Activated CD8-positive, alpha-beta T cell treated with anti-CD3 and anti-CD28 coated beads for 36 hours (primary cell): ENCODE measurements around the gene GRIK3. TPM values are rescaled to one million over a fixed set of nuclear protein-coding genes. Genes with fewer than 3 reads are reported as not detected.

Experiments
- ATAC-seq: fragments of 200-7000 bp; cut with Tn5 transposase; one replicate; pipeline ENCODE4 v1.10.0; 2021; ENCODE audit warnings: mild to moderate bottlenecking, moderate library complexity
- CTCF ChIA-PET: fragments of 350-600 bp; sonication (Branson Sonifier 250); formaldehyde crosslinking; loops from one replicate; lab custom pipeline; 2021; ENCODE audit warnings: antibody characterized with exemption; lab: Charles Lee
- POLR2A ChIA-PET: fragments of 350-600 bp; sonication (Branson Sonifier 250); formaldehyde crosslinking; loops from one replicate; lab custom pipeline; 2021; ENCODE audit warnings: antibody characterized with exemption; lab: Charles Lee
- DNase-seq: peaks from one replicate; pipeline ENCODE4 v3.0.0-alpha.2; 2020
- H3K27ac Mint-ChIP-seq: one replicate; pipeline ENCODE4 v1.8.0; 2021; ENCODE audit warnings: mild to moderate bottlenecking, mixed read lengths
- H3K27me3 Mint-ChIP-seq: one replicate; pipeline ENCODE4 v1.8.0; 2021; ENCODE audit warnings: mixed read lengths
- H3K36me3 Mint-ChIP-seq: one replicate; pipeline ENCODE4 v1.8.0; 2021; ENCODE audit warnings: low read depth, mixed read lengths
- H3K4me1 Mint-ChIP-seq: one replicate; pipeline ENCODE4 v1.8.0; 2021; ENCODE audit warnings: low read depth, mixed read lengths
- H3K4me3 Mint-ChIP-seq: one replicate; pipeline ENCODE4 v1.8.0; 2021; ENCODE audit warnings: mild to moderate bottlenecking, moderate library complexity, mixed read lengths
- H3K9me3 Mint-ChIP-seq: one replicate; pipeline ENCODE4 v1.8.0; 2021; ENCODE audit warnings: mixed read lengths
- CTCF ChIP-seq: fragments of 200-600 bp; IDR thresholded peaks from one replicate; pipeline ENCODE4 v1.8.0; 2022; ENCODE audit warnings: antibody characterized with exemption, mild to moderate bottlenecking
- intact Hi-C: fragments of 100-400 bp; cut with micrococcal nuclease; formaldehyde crosslinking; loops from one replicate; pipeline ENCODE4 v1.10.0; 2022
- total RNA-seq, 2 experiments: library from RNA; stranded (reverse); gene quantifications; one replicate each; pipeline ENCODE4 v1.2.3, GENCODE V29; 2021

GRIK3 gene
- total RNA-seq, 2 experiments from 2014 or later, result not detected

DNA sequence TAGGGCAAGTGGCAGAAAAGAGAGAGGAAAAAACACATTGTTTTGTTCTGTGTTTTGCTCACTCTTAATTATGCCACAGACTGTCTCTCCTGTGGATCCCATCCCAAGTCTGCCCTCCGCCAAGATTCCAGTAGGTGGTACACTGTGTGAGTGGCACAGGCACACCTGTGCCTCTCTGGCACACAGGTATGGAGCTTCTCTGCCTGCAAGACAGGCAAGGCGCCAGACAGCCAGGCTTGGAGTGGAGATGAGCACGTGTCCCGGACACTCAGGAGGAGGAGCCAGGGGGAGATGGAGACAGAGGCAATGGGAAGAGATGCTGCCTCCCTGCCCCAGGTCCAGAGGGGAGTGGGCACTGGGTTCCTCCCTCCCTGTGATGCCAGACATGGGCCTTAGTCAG is 6.5 kb upstream of the GRIK3 start:
- no peaks in the 10 kb centered on the region for H3K36me3 Mint-ChIP-seq
- no peak overlapping the region for H3K4me3 Mint-ChIP-seq
- DNase-seq (no peak), ATAC-seq (no peak)
- H3K9me3 Mint-ChIP-seq, result no peaks in the 10 kb centered on the region
- POLR2A ChIA-PET, result no interaction called here
- peaks cover 4% of the 10 kb centered on the region for H3K4me1 Mint-ChIP-seq
- intact Hi-C loops, result no loop called here
- CTCF ChIA-PET, result no interaction called here
- no peak for TF ChIP-seq CTCF
- no peak overlapping the region for H3K27ac Mint-ChIP-seq
- H3K27me3 Mint-ChIP-seq, result peaks cover 50% of the 10 kb centered on the region

GRCh38 chr1:37040261-37040660 is 5.9 kb upstream of the GRIK3 start:
- Mint-ChIP-seq H3K27ac (no peak overlapping the region), H3K4me3 (no peak overlapping the region), H3K27me3 (peaks cover 54% of the 10 kb centered on the region), H3K4me1 (peaks cover 9% of the 10 kb centered on the region), H3K36me3 (no peaks in the 10 kb centered on the region), H3K9me3 (no peaks in the 10 kb centered on the region)
- ChIA-PET POLR2A (no interaction called here), CTCF (no interaction called here)
- DNase-seq (no peak), ATAC-seq (no peak)
- TF ChIP-seq CTCF, result no peak
- intact Hi-C loops, result no loop called here

DNA sequence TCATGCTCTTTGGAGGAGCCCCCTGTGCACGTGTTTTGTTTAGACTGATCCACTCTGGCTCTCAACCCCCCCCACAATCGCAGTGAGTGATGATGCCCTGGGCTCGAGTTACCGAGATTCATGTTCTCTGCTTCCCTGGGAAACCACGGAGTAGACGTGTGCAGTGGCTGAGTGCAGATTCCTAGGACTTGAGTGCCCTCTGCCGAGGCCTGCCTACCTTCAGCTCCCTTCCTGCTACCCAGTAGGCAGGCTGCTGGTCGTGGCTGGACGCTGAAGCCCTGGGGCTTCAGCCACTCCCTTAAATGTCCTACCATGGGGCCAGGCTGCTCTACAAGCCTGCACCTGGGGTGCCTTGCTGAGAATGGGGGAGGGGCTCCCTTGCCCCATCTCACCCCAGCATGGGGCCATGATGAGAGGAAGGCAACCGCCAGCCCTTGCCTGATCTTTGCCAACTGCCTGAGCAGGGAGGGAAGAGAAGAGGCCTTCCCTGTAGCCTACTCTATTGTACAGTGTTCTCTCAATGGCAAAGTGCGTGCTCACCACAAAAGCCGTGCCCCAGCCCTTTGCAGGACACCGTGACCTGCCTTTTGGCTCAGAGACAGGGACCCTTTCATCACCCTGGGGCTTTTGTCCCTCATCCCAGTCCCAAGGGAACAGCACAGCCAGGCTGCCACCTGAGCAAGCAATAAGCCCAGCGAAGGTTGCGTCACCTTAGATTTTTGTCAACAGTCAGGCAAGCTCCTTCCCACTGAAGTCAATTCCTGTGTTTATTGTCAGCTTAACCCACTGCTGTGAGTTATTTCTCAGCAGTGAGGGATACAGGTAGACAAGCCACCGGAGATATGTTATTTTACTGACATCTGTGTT is 4.1 kb upstream of the GRIK3 start:
- ChIA-PET POLR2A (no interaction called here), CTCF (no interaction called here)
- H3K36me3 Mint-ChIP-seq, result no peaks in the 10 kb centered on the region
- no peaks in the 10 kb centered on the region for H3K9me3 Mint-ChIP-seq
- ATAC-seq, result no peak
- H3K27ac Mint-ChIP-seq, result no peak overlapping the region
- intact Hi-C loops, result no loop called here
- peak; percentile 12 for DNase-seq
- H3K4me1 Mint-ChIP-seq, result peaks cover 11% of the 10 kb centered on the region
- H3K27me3 Mint-ChIP-seq, result peaks cover 60% of the 10 kb centered on the region
- TF ChIP-seq CTCF, result no peak
- H3K4me3 Mint-ChIP-seq, result no peak overlapping the region

GRCh38 chr1:37037690-37038089 is 3.4 kb upstream of the GRIK3 start:
- Mint-ChIP-seq H3K9me3 (no peaks in the 10 kb centered on the region), H3K27me3 (peaks cover 61% of the 10 kb centered on the region), H3K36me3 (no peaks in the 10 kb centered on the region), H3K4me1 (peaks cover 11% of the 10 kb centered on the region), H3K4me3 (no peak overlapping the region), H3K27ac (no peak overlapping the region)
- intact Hi-C loops, result no loop called here
- TF ChIP-seq CTCF, result no peak
- ChIA-PET CTCF (no interaction called here), POLR2A (no interaction called here)
- ATAC-seq (no peak), DNase-seq (no peak)

GRCh38 chr1:37036667-37037053 is 2.3 kb upstream of the GRIK3 start:
- Mint-ChIP-seq H3K4me1 (peaks cover 11% of the 10 kb centered on the region), H3K36me3 (no peaks in the 10 kb centered on the region), H3K4me3 (no peak overlapping the region), H3K27ac (no peak overlapping the region), H3K9me3 (no peaks in the 10 kb centered on the region), H3K27me3 (peaks cover 68% of the 10 kb centered on the region)
- intact Hi-C loops, result no loop called here
- no peak for TF ChIP-seq CTCF
- ChIA-PET POLR2A (no interaction called here), CTCF (no interaction called here)
- ATAC-seq (no peak), DNase-seq (no peak)
